CD4-positive, alpha-beta T cell (primary cell): Measurements from ENCODE around the gene SLC7A4. TPM values are rescaled to one million over a fixed set of nuclear protein-coding genes. Genes with fewer than 3 reads are reported as not detected.

Source experiments
- ATAC-seq: fragments of 200-7000 bp; cut with Tn5 transposase; one replicate; pipeline ENCODE4 v1.10.0; 2022; ENCODE audit warnings: mild to moderate bottlenecking; ENCODE audit not compliant: poor library complexity
- CTCF ChIA-PET: fragments of 350-600 bp; sonication (Branson Sonifier 250); formaldehyde crosslinking; loops from one replicate; lab custom pipeline; 2021; ENCODE audit warnings: antibody characterized with exemption, inconsistent platforms; lab: Charles Lee
- POLR2A ChIA-PET: fragments of 350-600 bp; sonication (Branson Sonifier 250); formaldehyde crosslinking; loops from one replicate; lab custom pipeline; 2021; ENCODE audit warnings: antibody characterized with exemption, inconsistent platforms; lab: Charles Lee
- DNase-seq, 14 experiments: peaks; one replicate each; pipeline ENCODE4 v3.0.0-alpha.2; 2013 to 2020; ENCODE audit warnings: mixed read lengths in 2 of 14
- H3K27ac ChIP-seq, 2 donors: one replicate each; pipeline versions ENCODE4 v1.5.1 to v1.7.0; 2013; ENCODE audit warnings: low read length in 2 of 2, low read depth in 1 of 2, mild to moderate bottlenecking in 1 of 2
- H3K27me3 ChIP-seq, 2 experiments: 1 replicate in 1 of 2; 2 replicates in 1 of 2; pipeline versions ENCODE4 v1.6.1 to v1.7.0; 2013; ENCODE audit warnings: low read length in 2 of 2, control low read depth in 1 of 2, mild to moderate bottlenecking in 1 of 2, moderate library complexity in 1 of 2; ENCODE audit not compliant: insufficient read depth in 2 of 2, control insufficient read depth in 1 of 2
- H3K36me3 ChIP-seq: one replicate; pipeline ENCODE4 v1.6.1; 2013; ENCODE audit warnings: low read length, control low read depth; ENCODE audit not compliant: insufficient read depth
- H3K4me1 ChIP-seq: one replicate; pipeline ENCODE4 v1.6.1; 2013; ENCODE audit warnings: low read length, control low read depth; ENCODE audit not compliant: insufficient read depth
- H3K4me3 ChIP-seq: one replicate; pipeline ENCODE4 v1.5.1; 2013; ENCODE audit warnings: mild to moderate bottlenecking, low read length, moderate library complexity
- H3K9me3 ChIP-seq, 2 experiments: 1 replicate in 1 of 2; 2 replicates in 1 of 2; pipeline versions ENCODE4 v1.6.1 to v1.7.0; 2013; ENCODE audit warnings: low read length in 2 of 2, mild to moderate bottlenecking in 2 of 2, control low read depth in 1 of 2, moderate library complexity in 1 of 2; ENCODE audit not compliant: control insufficient read depth in 1 of 2, insufficient read depth in 1 of 2
- H3K27ac Mint-ChIP-seq: one replicate; pipeline ENCODE4 v1.8.0; 2020; ENCODE audit warnings: mixed read lengths
- H3K27me3 Mint-ChIP-seq: one replicate; pipeline ENCODE4 v1.8.0; 2021; ENCODE audit warnings: mixed read lengths
- H3K36me3 Mint-ChIP-seq: one replicate; pipeline ENCODE4 v1.8.0; 2021; ENCODE audit warnings: low read depth, mixed read lengths
- H3K4me1 Mint-ChIP-seq: one replicate; pipeline ENCODE4 v1.8.0; 2021; ENCODE audit warnings: low read depth, mixed read lengths
- H3K4me3 Mint-ChIP-seq: one replicate; pipeline ENCODE4 v1.8.0; 2020; ENCODE audit warnings: mild to moderate bottlenecking, mixed read lengths
- H3K9me3 Mint-ChIP-seq: one replicate; pipeline ENCODE4 v1.8.0; 2020; ENCODE audit warnings: mixed read lengths
- CTCF ChIP-seq: fragments of 200-600 bp; IDR thresholded peaks from one replicate; pipeline ENCODE4 v1.8.0; 2022; ENCODE audit warnings: antibody characterized with exemption, mild to moderate bottlenecking
- intact Hi-C, 2 experiments: fragments of 100-400 bp; cut with DNase I in 1 of 2; cut with micrococcal nuclease in 1 of 2; formaldehyde crosslinking; loops; one replicate each; pipeline versions ENCODE4 v1.15.1 to v1.9.0; 2023 to 2025; cut with DNase I, micrococcal nuclease
- total RNA-seq, 174 experiments: library from RNA in 2 of 174; stranded (reverse) in 2 of 174; gene quantifications; one replicate each; pipeline ENCODE4 v1.2.3 and lab custom pipeline; 2021 to 2026

The SLC7A4 gene
- total RNA-seq, 2 experiments from 2014 or later, result not detected

- no peak for DNase-seq
- no peaks in the 10 kb centered on the region for H3K36me3 Mint-ChIP-seq
- H3K27ac Mint-ChIP-seq, result no peak overlapping the region
These were observed 9.9 kb downstream of the SLC7A4 start for GRCh38 chr22:21022507-21022906.

GRCh38 chr22:21020802-21021429, 11.4 kb downstream of the SLC7A4 start:
- Histone ChIP-seq H3K9me3 (no peaks in the 10 kb centered on the region), H3K4me3 (no peak overlapping the region), H3K27ac (no peak overlapping the region), H3K36me3 (no peaks in the 10 kb centered on the region), H3K27me3 (no peaks in the 10 kb centered on the region), H3K4me1 (peaks cover 12% of the 10 kb centered on the region)
- intact Hi-C loops, result no loop called here
- CTCF ChIA-PET, result interaction anchor here (0.9 to 1.0 kb wide), 2 partner anchors 18 to 21 kb away, joined by 3 read pairs; no protein-coding TSS in a partner anchor
- Mint-ChIP-seq H3K36me3 (no peaks in the 10 kb centered on the region), H3K27me3 (no peaks in the 10 kb centered on the region), H3K4me1 (peaks cover 19% of the 10 kb centered on the region), H3K9me3 (no peaks in the 10 kb centered on the region), H3K27ac (no peak overlapping the region), H3K4me3 (no peak overlapping the region)
- POLR2A ChIA-PET, result no interaction called here
- peak; percentile 23 for TF ChIP-seq CTCF
- ATAC-seq (peak; percentile 74), DNase-seq (peak in 2 of 14 experiments; percentile 41 to 42)

More at GRCh38 chr22:21022507-21022906, 9.9 kb downstream of the SLC7A4 start:
- no peak for TF ChIP-seq CTCF
- POLR2A ChIA-PET, result no interaction called here
- no peaks in the 10 kb centered on the region for H3K9me3 ChIP-seq
- Mint-ChIP-seq H3K9me3 (no peaks in the 10 kb centered on the region), H3K4me1 (peaks cover 10% of the 10 kb centered on the region), H3K27me3 (no peaks in the 10 kb centered on the region), H3K4me3 (no peak overlapping the region)
- no peaks in the 10 kb centered on the region for H3K27me3 ChIP-seq
- H3K4me1 ChIP-seq, result peaks cover 13% of the 10 kb centered on the region
- no peak overlapping the region for H3K4me3 ChIP-seq
- H3K27ac ChIP-seq, result no peak overlapping the region
- CTCF ChIA-PET, result no interaction called here
- H3K36me3 ChIP-seq, result no peaks in the 10 kb centered on the region
- ATAC-seq, result no peak
- intact Hi-C loops, result no loop called here

- TF ChIP-seq CTCF, result no peak
- ChIA-PET POLR2A (no interaction called here), CTCF (no interaction called here)
- H3K4me3 Mint-ChIP-seq, result no peak overlapping the region
- Histone ChIP-seq H3K27ac (no peak overlapping the region), H3K9me3 (no peaks in the 10 kb centered on the region), H3K4me1 (peaks cover 26% of the 10 kb centered on the region), H3K4me3 (no peak overlapping the region), H3K36me3 (no peaks in the 10 kb centered on the region), H3K27me3 (no peaks in the 10 kb centered on the region)
- DNase-seq (no peak), ATAC-seq (no peak)
- no peaks in the 10 kb centered on the region for H3K9me3 Mint-ChIP-seq
- H3K36me3 Mint-ChIP-seq, result no peaks in the 10 kb centered on the region
- intact Hi-C loops, result no loop called here
- no peak overlapping the region for H3K27ac Mint-ChIP-seq
- peaks cover 29% of the 10 kb centered on the region for H3K4me1 Mint-ChIP-seq
- no peaks in the 10 kb centered on the region for H3K27me3 Mint-ChIP-seq
These were observed 14.0 kb downstream of the SLC7A4 start for GRCh38 chr22:21018314-21018713.
